HCT116 (cell line): ENCODE results near the gene B4GALNT2. TPM values are rescaled to one million over a fixed set of nuclear protein-coding genes. Genes with fewer than 3 reads are reported as not detected.

Source experiments
- ATAC-seq: fragments of 200-7000 bp; cut with Tn5 transposase; 2 replicates; pipeline ENCODE4 v1.9.1; 2020; ENCODE audit warnings: mild to moderate bottlenecking, moderate library complexity
- BruUV-seq: library from RNA; stranded (reverse); fragments of 400-500 nt; replicated peaks from 2 replicates; lab custom pipeline; 2021; lab: Mats Ljungman, UMichigan
- CTCF ChIA-PET: fragments of 300-600 bp; sonication (Branson Sonifier 250); formaldehyde crosslinking; loops from one replicate; lab custom pipeline; 2021; ENCODE audit warnings: antibody characterized with exemption; lab: Charles Lee
- POLR2A ChIA-PET: fragments of 300-600, 350-600 bp; sonication (Branson Sonifier 250); formaldehyde crosslinking; loops from one replicate; lab custom pipeline; 2021; ENCODE audit warnings: antibody characterized with exemption; lab: Charles Lee
- RAD21 ChIA-PET, 2 experiments: fragments of 300-600 bp; sonication (Branson Sonifier 250); formaldehyde crosslinking; loops; one replicate each; lab custom pipeline; 2023; ENCODE audit warnings: low total read pairs in 2 of 2; ENCODE audit not compliant: uncharacterized antibody in 2 of 2, unreplicated experiment in 2 of 2, low non-redundant PET in 1 of 2; lab: Charles Lee
- DNase-seq: peaks from one replicate; pipeline ENCODE4 v3.0.0-alpha.2; 2010; ENCODE audit warnings: low read depth, low spot score
- H2AFZ ChIP-seq: fragments of 200-600 bp; shearing (Covaris generic), sonication (generic); 2 replicates; pipeline ENCODE4 v1.6.1; 2017; ENCODE audit warnings: low read depth, mixed run types, mixed read lengths, antibody characterized with exemption, low read length; ENCODE audit not compliant: poor library complexity, severe bottlenecking
- H3K27ac ChIP-seq: 2 replicates; pipeline ENCODE4 v1.5.1; 2012; ENCODE audit warnings: low read depth, low read length
- H3K27me3 ChIP-seq: fragments of 200-600 bp; sonication (generic); 2 replicates; pipeline ENCODE4 v1.6.1; 2016; ENCODE audit warnings: mixed run types, low read length, mixed read lengths; ENCODE audit not compliant: insufficient read depth
- H3K36me3 ChIP-seq, 2 experiments: fragments of 200-500 bp in 1 of 2; fragments of 200-600 bp in 1 of 2; sonication (Bioruptor generic) in 1 of 2; sonication (generic) in 1 of 2; 2 replicates each; pipeline versions ENCODE4 v1.5.1 to v1.6.1; 2014 to 2016; ENCODE audit warnings: low read length in 2 of 2, inconsistent platforms in 1 of 2, mixed read lengths in 1 of 2, mixed run types in 1 of 2; ENCODE audit not compliant: insufficient read depth in 2 of 2, control insufficient read depth in 1 of 2
- H3K4me1 ChIP-seq, 2 experiments: fragments of 200-600 bp in 1 of 2; sonication (generic) in 1 of 2; 2 replicates each; pipeline versions ENCODE4 v1.5.1 to v1.6.1; 2012 to 2017; ENCODE audit warnings: low read length in 2 of 2, inconsistent platforms in 1 of 2, mild to moderate bottlenecking in 1 of 2, mixed read lengths in 1 of 2, mixed run types in 1 of 2, moderate library complexity in 1 of 2; ENCODE audit not compliant: insufficient read depth in 2 of 2, control insufficient read depth in 1 of 2
- H3K4me2 ChIP-seq: fragments of 200-600 bp; sonication (generic); 2 replicates; pipeline ENCODE4 v1.6.1; 2017; ENCODE audit warnings: mixed run types, low read length, mixed read lengths
- H3K4me3 ChIP-seq, 2 experiments: fragments of 200-600 bp in 1 of 2; sonication (generic) in 1 of 2; replicated peaks in 1 of 2; 2 replicates each; pipeline ENCODE4 v1.5.1; 2011 to 2016; ENCODE audit warnings: low read length in 2 of 2, control low read depth in 1 of 2, low read depth in 1 of 2, mild to moderate bottlenecking in 1 of 2, mixed read lengths in 1 of 2, mixed run types in 1 of 2
- H3K79me2 ChIP-seq: fragments of 200-600 bp; sonication (generic); 2 replicates; pipeline ENCODE4 v1.6.1; 2017; ENCODE audit warnings: mild to moderate bottlenecking, mixed run types, low read length, moderate library complexity, mixed read lengths; ENCODE audit not compliant: insufficient read depth
- H3K9ac ChIP-seq: fragments of 200-600 bp; sonication (generic); 2 replicates; pipeline ENCODE4 v1.6.1; 2016; ENCODE audit warnings: low read length, mixed read lengths
- H3K9me2 ChIP-seq: fragments of 200-600 bp; sonication (generic), shearing (Covaris generic); 2 replicates; pipeline ENCODE4 v1.6.1; 2017; ENCODE audit warnings: mixed run types, mild to moderate bottlenecking, moderate library complexity; ENCODE audit not compliant: insufficient read depth
- H3K9me3 ChIP-seq, 2 experiments: fragments of 200-500 bp in 1 of 2; fragments of 200-600 bp in 1 of 2; sonication (Bioruptor generic) in 1 of 2; sonication (generic) in 1 of 2; 2 replicates each; pipeline ENCODE4 v1.6.1; 2014 to 2017; ENCODE audit warnings: low read length in 2 of 2, mixed read lengths in 2 of 2, inconsistent platforms in 1 of 2, low read depth in 1 of 2, mild to moderate bottlenecking in 1 of 2, mixed run types in 1 of 2, moderate library complexity in 1 of 2; ENCODE audit not compliant: control insufficient read depth in 1 of 2, insufficient read depth in 1 of 2
- H4K20me1 ChIP-seq: fragments of 200-600 bp; sonication (generic), shearing (Covaris generic); 2 replicates; pipeline ENCODE4 v1.6.1; 2017; ENCODE audit warnings: mixed run types, mild to moderate bottlenecking, moderate library complexity; ENCODE audit not compliant: insufficient read depth
- CEBPB ChIP-seq: IDR thresholded peaks from 2 replicates; pipeline ENCODE4 v1.6.1; 2012; ENCODE audit warnings: low read depth
- ELF1 ChIP-seq: IDR thresholded peaks from 2 replicates; pipeline ENCODE4 v1.6.1; 2012; ENCODE audit warnings: low read depth, borderline replicate concordance
- EZH2 ChIP-seq: fragments of 200-600 bp; sonication (generic); IDR thresholded peaks from 2 replicates; pipeline ENCODE4 v1.6.1; 2017; ENCODE audit warnings: antibody characterized with exemption, mixed run types
- JUND ChIP-seq: IDR thresholded peaks from 2 replicates; pipeline ENCODE4 v1.6.1; 2012
- POLR2AphosphoS5 ChIP-seq: IDR thresholded peaks from 2 replicates; pipeline ENCODE4 v1.6.1; 2011; ENCODE audit warnings: mild to moderate bottlenecking, low read depth, low read length, moderate library complexity
- RAD21 ChIP-seq: IDR thresholded peaks from 2 replicates; pipeline ENCODE4 v1.6.1; 2012; ENCODE audit warnings: low read depth, mild to moderate bottlenecking
- SIN3A ChIP-seq: IDR thresholded peaks from 2 replicates; pipeline ENCODE4 v1.6.1; 2012; ENCODE audit warnings: low read depth
- SRF ChIP-seq: IDR thresholded peaks from 2 replicates; pipeline ENCODE4 v1.6.1; 2012; ENCODE audit warnings: low read depth
- TCF7L2 ChIP-seq: IDR thresholded peaks from 2 replicates; pipeline ENCODE4 v1.7.0; 2011; ENCODE audit warnings: borderline replicate concordance, inconsistent platforms; ENCODE audit not compliant: insufficient read depth, insufficient read length; ENCODE audit errors: extremely low read depth
- YY1 ChIP-seq: IDR thresholded peaks from 2 replicates; pipeline ENCODE4 v1.6.1; 2011; ENCODE audit warnings: low read length, low read depth, moderate library complexity, mild to moderate bottlenecking; ENCODE audit not compliant: insufficient replicate concordance; ENCODE audit errors: extremely low read depth
- ZFX ChIP-seq: fragments of 450-650 bp; IDR thresholded peaks from 2 replicates; pipeline ENCODE4 v1.6.1; 2017
- ZNF274 ChIP-seq: fragments of 200-500 bp; sonication (Bioruptor generic); IDR thresholded peaks from 2 replicates; pipeline ENCODE4 v1.6.1; 2014; ENCODE audit warnings: mild to moderate bottlenecking, low read depth, low read length, inconsistent platforms
- intact Hi-C: fragments of 100-400 bp; cut with micrococcal nuclease; formaldehyde crosslinking; loops from 2 replicates; pipeline ENCODE4 v1.10.0; 2022
- total RNA-seq: library from RNA; stranded (reverse); gene quantifications from one replicate; pipeline ENCODE4 v1.2.1, GENCODE V29; 2021; ENCODE audit not compliant: unreplicated experiment
- TF ChIP-seq, protein P1 (sequence below): IDR thresholded peaks from 2 replicates; pipeline ENCODE4 v1.6.1; 2012
- TF ChIP-seq, protein P2 (sequence below): IDR thresholded peaks from 2 replicates; pipeline ENCODE4 v1.6.1; 2012
- TF ChIP-seq, protein P3 (sequence below): IDR thresholded peaks from 2 replicates; pipeline ENCODE4 v1.6.1; 2011; ENCODE audit warnings: mild to moderate bottlenecking, low read length, moderate library complexity; ENCODE audit not compliant: insufficient replicate concordance; ENCODE audit errors: extremely low read depth

The B4GALNT2 gene
- total RNA-seq, 1 experiment from 2014 or later, result not detected

- ChIA-PET CTCF (no interaction called here), POLR2A (interaction anchor here (1.2 kb wide), 1 partner anchor 13 kb away, joined by 3 read pairs; no protein-coding TSS in a partner anchor), RAD21 (no interaction called here)
- no peak for TF ChIP-seq ZNF274
- TF ChIP-seq EZH2, result no peak
- TF ChIP-seq, protein P1, sequence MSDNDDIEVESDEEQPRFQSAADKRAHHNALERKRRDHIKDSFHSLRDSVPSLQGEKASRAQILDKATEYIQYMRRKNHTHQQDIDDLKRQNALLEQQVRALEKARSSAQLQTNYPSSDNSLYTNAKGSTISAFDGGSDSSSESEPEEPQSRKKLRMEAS, result no peak
- TF ChIP-seq SIN3A, result no peak
- no TSS peak for BruUV-seq
- no peak overlapping the region for H3K9ac ChIP-seq
- H3K4me2 ChIP-seq, result no peak overlapping the region
- ATAC-seq, result no peak
- no peaks in the 10 kb centered on the region for H3K4me1 ChIP-seq
- no peak overlapping the region for H2AFZ ChIP-seq
- H4K20me1 ChIP-seq, result no peaks in the 10 kb centered on the region
- intact Hi-C loops, result no loop called here
- H3K9me2 ChIP-seq, result no peaks in the 10 kb centered on the region
- no peak overlapping the region for H3K4me3 ChIP-seq
- no peak overlapping the region for H3K27ac ChIP-seq
- H3K9me3 ChIP-seq, result no peaks in the 10 kb centered on the region
- no peak for DNase-seq
- H3K27me3 ChIP-seq, result no peaks in the 10 kb centered on the region
- H3K36me3 ChIP-seq, result no peaks in the 10 kb centered on the region
- no peaks in the 10 kb centered on the region for H3K79me2 ChIP-seq
Measured at GRCh38 chr17:49114703-49115102, 17.9 kb upstream of the B4GALNT2 start.

DNA sequence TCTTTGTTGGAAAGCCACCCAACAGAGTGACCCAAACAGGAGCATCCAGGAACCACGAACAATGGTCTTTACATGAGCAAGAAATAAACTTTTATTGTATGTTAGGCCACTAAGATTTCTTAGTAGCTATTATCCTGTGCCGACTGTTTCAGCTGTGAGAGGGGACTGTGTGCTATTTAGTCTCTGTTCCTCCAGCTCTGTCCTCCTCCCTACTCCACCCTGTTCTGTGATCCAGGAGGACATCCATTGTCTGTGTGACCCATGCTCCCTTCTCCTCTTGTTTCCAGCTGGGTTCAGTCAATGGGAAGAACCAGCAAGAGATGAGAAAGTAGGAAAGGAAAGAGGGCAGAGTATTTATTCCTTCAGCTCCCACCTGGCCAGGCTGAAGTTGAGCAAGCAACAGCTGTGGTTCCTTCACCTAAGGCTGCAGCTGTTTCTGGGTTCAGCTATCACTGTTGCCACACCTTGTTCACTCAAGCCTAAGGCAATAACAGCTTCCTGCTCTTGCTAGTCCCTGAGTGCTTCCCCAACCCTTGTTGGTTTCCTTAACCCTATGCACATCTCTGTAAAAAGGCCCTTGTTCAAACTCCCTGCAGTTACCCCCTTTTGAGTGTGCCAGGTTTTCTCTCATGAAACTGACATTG, 14.9 kb upstream of the B4GALNT2 start:
- Histone ChIP-seq H3K4me3 (no peak overlapping the region), H3K4me1 (no peaks in the 10 kb centered on the region), H3K27me3 (no peaks in the 10 kb centered on the region), H3K4me2 (no peak overlapping the region), H3K27ac (no peak overlapping the region), H3K9ac (no peak overlapping the region), H3K9me2 (no peaks in the 10 kb centered on the region), H3K36me3 (no peaks in the 10 kb centered on the region), H3K9me3 (no peaks in the 10 kb centered on the region), H4K20me1 (no peaks in the 10 kb centered on the region), H2AFZ (no peak overlapping the region), H3K79me2 (no peaks in the 10 kb centered on the region)
- ATAC-seq, result no peak
- intact Hi-C loops, result no loop called here
- ChIA-PET CTCF (no interaction called here), RAD21 (no interaction called here), POLR2A (interaction anchor here (0.6 to 1.1 kb wide), 2 partner anchors 16 to 389 kb away, joined by 3 read pairs; partner anchors contain the start of gene HOXB13)
- TF ChIP-seq ZFX (no peak), ZNF274 (no peak), SIN3A (no peak), POLR2AphosphoS5 (no peak), JUND (no peak), TCF7L2 (no peak), CEBPB (no peak), RAD21 (no peak), YY1 (no peak), SRF (no peak), ELF1 (no peak)
- TF ChIP-seq, protein P2, sequence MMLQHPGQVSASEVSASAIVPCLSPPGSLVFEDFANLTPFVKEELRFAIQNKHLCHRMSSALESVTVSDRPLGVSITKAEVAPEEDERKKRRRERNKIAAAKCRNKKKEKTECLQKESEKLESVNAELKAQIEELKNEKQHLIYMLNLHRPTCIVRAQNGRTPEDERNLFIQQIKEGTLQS, result no peak
- TF ChIP-seq, protein P3, sequence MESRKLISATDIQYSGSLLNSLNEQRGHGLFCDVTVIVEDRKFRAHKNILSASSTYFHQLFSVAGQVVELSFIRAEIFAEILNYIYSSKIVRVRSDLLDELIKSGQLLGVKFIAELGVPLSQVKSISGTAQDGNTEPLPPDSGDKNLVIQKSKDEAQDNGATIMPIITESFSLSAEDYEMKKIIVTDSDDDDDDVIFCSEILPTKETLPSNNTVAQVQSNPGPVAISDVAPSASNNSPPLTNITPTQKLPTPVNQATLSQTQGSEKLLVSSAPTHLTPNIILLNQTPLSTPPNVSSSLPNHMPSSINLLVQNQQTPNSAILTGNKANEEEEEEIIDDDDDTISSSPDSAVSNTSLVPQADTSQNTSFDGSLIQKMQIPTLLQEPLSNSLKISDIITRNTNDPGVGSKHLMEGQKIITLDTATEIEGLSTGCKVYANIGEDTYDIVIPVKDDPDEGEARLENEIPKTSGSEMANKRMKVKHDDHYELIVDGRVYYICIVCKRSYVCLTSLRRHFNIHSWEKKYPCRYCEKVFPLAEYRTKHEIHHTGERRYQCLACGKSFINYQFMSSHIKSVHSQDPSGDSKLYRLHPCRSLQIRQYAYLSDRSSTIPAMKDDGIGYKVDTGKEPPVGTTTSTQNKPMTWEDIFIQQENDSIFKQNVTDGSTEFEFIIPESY, result no peak
- no peak for DNase-seq
- no TSS peak for BruUV-seq
